ENCODE measurements around the gene USP10.

The USP10 gene

DNA sequence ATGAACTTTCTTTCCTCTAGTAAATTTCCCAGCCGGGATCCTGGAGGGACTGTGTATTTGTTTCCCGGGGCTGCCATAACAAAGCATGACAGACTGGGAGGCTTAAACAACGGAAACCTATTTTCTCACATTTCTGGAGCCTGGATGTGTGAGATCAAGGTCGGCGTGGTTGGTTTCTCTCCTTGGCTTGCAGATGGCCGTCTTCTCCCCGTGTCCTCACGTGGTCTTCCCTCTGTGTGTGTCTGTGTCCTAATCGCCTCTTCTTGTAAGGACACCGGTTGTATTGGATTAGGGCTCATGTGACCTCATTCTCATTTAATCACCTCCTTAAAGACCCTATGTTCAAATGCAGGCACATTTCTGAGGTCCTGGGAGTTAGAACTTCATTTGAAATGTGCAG, 22.0 kb upstream of the USP10 start:
- in situ Hi-C loops (cut with MboI; ENCODE audit: low pct_unique_long_range_greater_than_20kb, low sequenced_read_pairs, unreplicated experiment) = no loop called here
- TF ChIP-seq, protein P1, sequence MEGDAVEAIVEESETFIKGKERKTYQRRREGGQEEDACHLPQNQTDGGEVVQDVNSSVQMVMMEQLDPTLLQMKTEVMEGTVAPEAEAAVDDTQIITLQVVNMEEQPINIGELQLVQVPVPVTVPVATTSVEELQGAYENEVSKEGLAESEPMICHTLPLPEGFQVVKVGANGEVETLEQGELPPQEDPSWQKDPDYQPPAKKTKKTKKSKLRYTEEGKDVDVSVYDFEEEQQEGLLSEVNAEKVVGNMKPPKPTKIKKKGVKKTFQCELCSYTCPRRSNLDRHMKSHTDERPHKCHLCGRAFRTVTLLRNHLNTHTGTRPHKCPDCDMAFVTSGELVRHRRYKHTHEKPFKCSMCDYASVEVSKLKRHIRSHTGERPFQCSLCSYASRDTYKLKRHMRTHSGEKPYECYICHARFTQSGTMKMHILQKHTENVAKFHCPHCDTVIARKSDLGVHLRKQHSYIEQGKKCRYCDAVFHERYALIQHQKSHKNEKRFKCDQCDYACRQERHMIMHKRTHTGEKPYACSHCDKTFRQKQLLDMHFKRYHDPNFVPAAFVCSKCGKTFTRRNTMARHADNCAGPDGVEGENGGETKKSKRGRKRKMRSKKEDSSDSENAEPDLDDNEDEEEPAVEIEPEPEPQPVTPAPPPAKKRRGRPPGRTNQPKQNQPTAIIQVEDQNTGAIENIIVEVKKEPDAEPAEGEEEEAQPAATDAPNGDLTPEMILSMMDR (IDR thresholded peaks at IDR 0.05; ENCODE audit: extremely low read depth, insufficient read depth, missing control alignments) = no peak
- no peak for DNase-seq (ENCODE audit: low spot score)

DNA sequence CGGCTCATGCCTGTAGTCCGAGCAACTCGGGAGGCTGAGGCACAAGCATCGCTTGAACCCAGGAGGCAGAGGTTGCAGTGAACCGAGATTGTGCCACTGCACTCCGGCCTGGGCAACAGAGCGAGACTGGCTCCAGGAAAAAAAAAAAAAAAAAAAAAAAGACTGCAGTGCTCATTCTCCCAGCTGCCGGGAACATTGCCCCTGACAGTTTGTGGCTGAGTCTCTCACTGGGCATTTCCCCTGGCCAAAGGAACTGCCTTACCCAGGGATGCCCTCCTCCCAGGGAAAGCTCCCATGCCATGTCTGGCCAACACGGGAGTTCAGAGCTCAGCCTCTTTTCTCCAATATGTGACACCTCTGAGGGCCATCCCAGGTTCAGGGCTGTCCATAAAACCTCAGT, 21.3 kb upstream of the USP10 start:
- TF ChIP-seq, protein P1 (IDR thresholded peaks at IDR 0.05; ENCODE audit: extremely low read depth, insufficient read depth, missing control alignments) = no peak
- in situ Hi-C loops (cut with MboI; ENCODE audit: low pct_unique_long_range_greater_than_20kb, low sequenced_read_pairs, unreplicated experiment) = no loop called here

DNA sequence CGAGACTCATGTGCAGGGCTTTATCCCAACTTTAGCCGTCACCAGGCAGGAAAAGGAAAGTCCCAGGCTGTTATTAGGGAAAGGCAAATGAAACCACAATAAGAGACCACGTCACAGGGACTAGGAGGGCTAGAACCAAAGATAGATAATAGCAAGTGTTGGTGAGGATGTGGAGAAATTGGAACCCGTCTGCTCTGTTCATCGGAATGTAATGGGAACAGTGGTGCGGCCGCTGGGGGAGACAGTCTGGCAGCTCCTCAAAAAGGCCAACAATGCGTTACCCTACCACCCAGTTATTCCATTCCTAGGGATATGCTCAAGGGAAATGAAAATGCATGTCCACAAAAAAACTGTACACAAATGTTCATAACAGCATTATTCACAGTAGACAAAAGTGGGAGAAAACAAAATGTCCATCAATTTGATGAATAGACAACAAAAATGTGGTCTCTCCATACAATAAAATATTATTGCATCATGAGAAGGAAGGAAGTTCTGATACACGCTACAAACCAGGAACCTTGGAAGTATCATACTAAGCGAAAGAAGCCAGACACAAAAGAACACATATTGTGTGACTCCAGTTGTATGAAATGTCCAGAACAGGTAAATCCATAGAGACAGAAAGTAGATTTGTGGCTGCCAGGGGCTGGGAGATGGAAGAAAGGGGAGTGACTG, 19.5 kb upstream of the USP10 start:
- TF ChIP-seq, protein P1 (IDR thresholded peaks at IDR 0.05; ENCODE audit: extremely low read depth, insufficient read depth, missing control alignments) = no peak
- DNase-seq (ENCODE audit: low spot score) = no peak
- in situ Hi-C loops (cut with MboI; ENCODE audit: low pct_unique_long_range_greater_than_20kb, low sequenced_read_pairs, unreplicated experiment) = no loop called here

More for the DNA sequence above, 21.3 kb upstream of the USP10 start:
- no peak for DNase-seq (ENCODE audit: low spot score)

GRCh38 chr16:84680843-84681629, 18.8 kb upstream of the USP10 start:
- TF ChIP-seq, protein P1 (IDR thresholded peaks at IDR 0.05; ENCODE audit: extremely low read depth, insufficient read depth, missing control alignments) = no peak
- no peak for DNase-seq (ENCODE audit: low spot score)
- in situ Hi-C loops (cut with MboI; ENCODE audit: low pct_unique_long_range_greater_than_20kb, low sequenced_read_pairs, unreplicated experiment) = no loop called here

GRCh38 chr16:84683691-84684591, 15.9 kb upstream of the USP10 start:
- in situ Hi-C loops (cut with MboI; ENCODE audit: low pct_unique_long_range_greater_than_20kb, low sequenced_read_pairs, unreplicated experiment) = no loop called here
- TF ChIP-seq, protein P1 (IDR thresholded peaks at IDR 0.05; ENCODE audit: extremely low read depth, insufficient read depth, missing control alignments) = no peak
- no peak for DNase-seq (ENCODE audit: low spot score)

DNA sequence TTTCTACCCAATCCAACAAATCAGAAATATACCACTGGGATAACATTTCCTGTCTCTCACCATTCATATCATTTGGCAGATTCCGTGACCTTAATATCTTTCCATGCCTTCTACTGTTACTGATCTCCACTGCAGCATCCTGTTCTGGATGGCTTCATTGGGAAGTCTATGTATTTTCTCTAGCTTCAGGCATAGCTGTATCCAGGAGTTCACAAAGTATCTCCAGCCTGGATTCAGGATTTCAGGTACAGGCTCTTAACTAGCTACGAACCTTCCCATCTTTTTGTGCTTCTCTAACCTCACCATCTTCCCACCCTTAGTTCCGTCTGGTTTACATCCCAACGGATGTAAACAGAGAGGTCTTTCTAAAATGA, 15.2 kb upstream of the USP10 start:
- in situ Hi-C loops (cut with MboI; ENCODE audit: low pct_unique_long_range_greater_than_20kb, low sequenced_read_pairs, unreplicated experiment) = no loop called here
- TF ChIP-seq, protein P1 (IDR thresholded peaks at IDR 0.05; ENCODE audit: extremely low read depth, insufficient read depth, missing control alignments) = no peak
- DNase-seq (ENCODE audit: low spot score) = no peak

All from GM13977 (cell line).